Smooth muscle cell (in vitro differentiated cells): ENCODE data around the gene TMEM236. TPM values are rescaled to one million over a fixed set of nuclear protein-coding genes. Genes with fewer than 3 reads are reported as not detected.

Experiments used
- DNase-seq: peaks from one replicate; lab custom pipeline; 2025; ENCODE audit not compliant: unreplicated experiment; lab: John Stamatoyannopoulos, UW
- H2AFZ ChIP-seq: fragments of 200-600 bp; sonication (generic); 2 replicates; pipeline ENCODE4 v1.6.0; 2016; ENCODE audit warnings: antibody characterized with exemption, low read depth, mild to moderate bottlenecking
- H3F3A ChIP-seq: fragments of 200-600 bp; sonication (generic); 2 replicates; pipeline ENCODE4 v1.6.0; 2017; ENCODE audit warnings: antibody characterized with exemption, low read depth
- H3K27ac ChIP-seq: fragments of 200-600 bp; sonication (generic); 2 replicates; pipeline ENCODE4 v1.5.1; 2016; ENCODE audit warnings: low read depth, mild to moderate bottlenecking
- H3K27me3 ChIP-seq: fragments of 200-600 bp; sonication (generic); 2 replicates; pipeline ENCODE4 v1.6.1; 2016; ENCODE audit warnings: low read depth, mild to moderate bottlenecking
- H3K36me3 ChIP-seq: fragments of 200-600 bp; sonication (generic); 2 replicates; pipeline ENCODE4 v1.5.1; 2016; ENCODE audit warnings: low read depth
- H3K4me1 ChIP-seq: fragments of 200-600 bp; sonication (generic); 2 replicates; pipeline ENCODE4 v1.5.1; 2016; ENCODE audit warnings: low read depth
- H3K4me2 ChIP-seq: fragments of 200-600 bp; sonication (generic); 2 replicates; pipeline ENCODE4 v1.6.0; 2016; ENCODE audit warnings: mild to moderate bottlenecking
- H3K4me3 ChIP-seq: fragments of 200-600 bp; sonication (generic); 2 replicates; pipeline ENCODE4 v1.5.1; 2016; ENCODE audit warnings: mild to moderate bottlenecking
- H3K79me2 ChIP-seq: fragments of 200-600 bp; sonication (generic); 2 replicates; pipeline ENCODE4 v1.6.0; 2016; ENCODE audit warnings: low read depth, mild to moderate bottlenecking
- H3K9ac ChIP-seq: fragments of 200-600 bp; sonication (generic); 2 replicates; pipeline ENCODE4 v1.6.0; 2016; ENCODE audit warnings: low read depth
- H3K9me3 ChIP-seq: fragments of 200-600 bp; sonication (generic); replicated peaks from 2 replicates; pipeline ENCODE4 v1.5.1; 2016; ENCODE audit warnings: low read depth
- H4K20me1 ChIP-seq: fragments of 200-600 bp; sonication (generic); 2 replicates; pipeline ENCODE4 v1.6.0; 2016; ENCODE audit warnings: low read depth
- WGBS: methylation state at CpG from one replicate; pipeline ENCODE4 v1.1.7; 2016; ENCODE audit warnings: low lambda C conversion rate; 5-methylcytosine and 5-hydroxymethylcytosine counted together
- polyA plus RNA-seq: library from polyadenylated mRNA; unstranded; fragments of >200 nt; fragmentation: Nextera tagmentation; extraction: Ambion mirVana; gene quantifications from 2 replicates; pipeline ENCODE4 v1.2.1, GENCODE V29; 2016
- total RNA-seq: library from RNA; depleted of rRNA; stranded (reverse); fragments of >200 nt; gene quantifications from 2 replicates; pipeline ENCODE4 v1.2.3, GENCODE V29; 2014
- TF ChIP-seq, protein P1 (sequence below): fragments of 200-600 bp; sonication (generic); IDR thresholded peaks from 2 replicates; pipeline ENCODE4 v1.5.1; 2017; ENCODE audit warnings: borderline replicate concordance, mild to moderate bottlenecking, antibody characterized with exemption; ENCODE audit not compliant: insufficient read depth, poor library complexity, severe bottlenecking

TMEM236 gene
- total and polyA plus RNA-seq, 2 experiments from 2014 or later, result 0.09 TPM; not detected in 1

DNA sequence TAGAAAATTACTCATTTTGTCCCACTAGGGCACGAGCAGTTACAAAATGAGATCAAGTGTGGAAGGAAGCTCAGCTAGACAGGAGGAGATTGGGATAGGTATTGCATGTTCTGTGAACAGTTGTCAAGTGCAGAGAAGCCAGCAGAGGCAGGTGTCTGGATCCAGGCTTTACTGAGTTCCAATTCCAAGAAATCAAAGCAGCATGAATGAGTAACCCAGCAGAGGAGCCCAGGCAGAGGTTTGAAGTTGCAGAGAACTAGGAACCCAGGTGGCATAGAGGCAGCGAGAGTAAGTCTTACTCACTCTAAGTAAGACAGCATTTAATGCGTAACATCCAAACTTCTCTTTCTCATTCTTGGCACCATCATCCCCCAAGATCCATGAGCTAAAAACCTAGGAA is 68.9 kb downstream of the TMEM236 start:
- no peak overlapping the region for H2AFZ ChIP-seq
- WGBS, result 88% methylated on average over 3 of the region's 3 CpGs
- H3K27me3 ChIP-seq, result no peaks in the 10 kb centered on the region

GRCh38 chr10:17821893-17822292 is 69.9 kb downstream of the TMEM236 start:
- no peak for DNase-seq
- no peaks in the 10 kb centered on the region for H3F3A ChIP-seq
- no peaks in the 10 kb centered on the region for H3K27me3 ChIP-seq
- H2AFZ ChIP-seq, result no peak overlapping the region
- no peaks in the 10 kb centered on the region for H3K79me2 ChIP-seq
- H3K4me1 ChIP-seq, result no peaks in the 10 kb centered on the region
- no peak overlapping the region for H3K4me3 ChIP-seq
- TF ChIP-seq, protein P1, sequence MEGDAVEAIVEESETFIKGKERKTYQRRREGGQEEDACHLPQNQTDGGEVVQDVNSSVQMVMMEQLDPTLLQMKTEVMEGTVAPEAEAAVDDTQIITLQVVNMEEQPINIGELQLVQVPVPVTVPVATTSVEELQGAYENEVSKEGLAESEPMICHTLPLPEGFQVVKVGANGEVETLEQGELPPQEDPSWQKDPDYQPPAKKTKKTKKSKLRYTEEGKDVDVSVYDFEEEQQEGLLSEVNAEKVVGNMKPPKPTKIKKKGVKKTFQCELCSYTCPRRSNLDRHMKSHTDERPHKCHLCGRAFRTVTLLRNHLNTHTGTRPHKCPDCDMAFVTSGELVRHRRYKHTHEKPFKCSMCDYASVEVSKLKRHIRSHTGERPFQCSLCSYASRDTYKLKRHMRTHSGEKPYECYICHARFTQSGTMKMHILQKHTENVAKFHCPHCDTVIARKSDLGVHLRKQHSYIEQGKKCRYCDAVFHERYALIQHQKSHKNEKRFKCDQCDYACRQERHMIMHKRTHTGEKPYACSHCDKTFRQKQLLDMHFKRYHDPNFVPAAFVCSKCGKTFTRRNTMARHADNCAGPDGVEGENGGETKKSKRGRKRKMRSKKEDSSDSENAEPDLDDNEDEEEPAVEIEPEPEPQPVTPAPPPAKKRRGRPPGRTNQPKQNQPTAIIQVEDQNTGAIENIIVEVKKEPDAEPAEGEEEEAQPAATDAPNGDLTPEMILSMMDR, result no peak
- no peaks in the 10 kb centered on the region for H4K20me1 ChIP-seq
- no peak overlapping the region for H3K4me2 ChIP-seq
- H3K36me3 ChIP-seq, result no peaks in the 10 kb centered on the region
- 79% methylated on average over 1 of the region's 1 CpG for WGBS
- no peaks in the 10 kb centered on the region for H3K9me3 ChIP-seq
- no peak overlapping the region for H3K27ac ChIP-seq
- no peak overlapping the region for H3K9ac ChIP-seq

More for the DNA sequence above, 68.9 kb downstream of the TMEM236 start:
- Histone ChIP-seq H3K27ac (no peak overlapping the region), H3K4me3 (no peak overlapping the region), H3K4me2 (no peak overlapping the region), H3K36me3 (no peaks in the 10 kb centered on the region), H3K9ac (no peak overlapping the region), H3F3A (no peaks in the 10 kb centered on the region), H3K4me1 (no peaks in the 10 kb centered on the region), H4K20me1 (no peaks in the 10 kb centered on the region), H3K79me2 (no peaks in the 10 kb centered on the region), H3K9me3 (no peaks in the 10 kb centered on the region)
- no peak for DNase-seq
- TF ChIP-seq, protein P1, result no peak

- H3K27me3 ChIP-seq, result no peaks in the 10 kb centered on the region
- no peak overlapping the region for H3K4me2 ChIP-seq
- H3K4me3 ChIP-seq, result no peak overlapping the region
- no peaks in the 10 kb centered on the region for H3K79me2 ChIP-seq
- H3K9ac ChIP-seq, result no peak overlapping the region
- no peak overlapping the region for H2AFZ ChIP-seq
- H3K9me3 ChIP-seq, result no peaks in the 10 kb centered on the region
- peaks cover 3% of the 10 kb centered on the region for H3F3A ChIP-seq
- no peaks in the 10 kb centered on the region for H3K36me3 ChIP-seq
- 100% methylated on average over 1 of the region's 1 CpG for WGBS
- TF ChIP-seq, protein P1, result no peak
- H3K4me1 ChIP-seq, result no peaks in the 10 kb centered on the region
- DNase-seq, result no peak
- H4K20me1 ChIP-seq, result no peaks in the 10 kb centered on the region
- no peak overlapping the region for H3K27ac ChIP-seq
Measured at GRCh38 chr10:17831341-17831740, 79.3 kb downstream of the TMEM236 start.

- no peaks in the 10 kb centered on the region for H4K20me1 ChIP-seq
- H3K79me2 ChIP-seq, result no peaks in the 10 kb centered on the region
- 95% methylated on average over 6 of the region's 6 CpGs for WGBS
- H3K27ac ChIP-seq, result no peak overlapping the region
- no peak overlapping the region for H2AFZ ChIP-seq
- no peak for DNase-seq
- H3F3A ChIP-seq, result peaks cover 3% of the 10 kb centered on the region
- no peaks in the 10 kb centered on the region for H3K27me3 ChIP-seq
- no peak overlapping the region for H3K4me3 ChIP-seq
- H3K9me3 ChIP-seq, result no peaks in the 10 kb centered on the region
- H3K9ac ChIP-seq, result no peak overlapping the region
- H3K36me3 ChIP-seq, result no peaks in the 10 kb centered on the region
- TF ChIP-seq, protein P1, result no peak
- H3K4me2 ChIP-seq, result no peak overlapping the region
- peaks cover 4% of the 10 kb centered on the region for H3K4me1 ChIP-seq
Measured at GRCh38 chr10:17831896-17832295, 79.9 kb downstream of the TMEM236 start.
